ENCODE results near the gene TCP1.
"Not testable (repeated sequence)": the region's sequence is repeated elsewhere in the genome, so short reads cannot be mapped to it uniquely, and the experiment has no call there.

Gene TCP1

GRCh38 chr6:159745081-159745480, 44.3 kb downstream of the TCP1 start:
- in situ Hi-C loops (cut with HindIII; ENCODE audit: low sequenced_read_pairs), result no loop called here

- in situ Hi-C loops (cut with HindIII; ENCODE audit: low sequenced_read_pairs), result no loop called here
Observed at GRCh38 chr6:159742165-159742564, 47.2 kb downstream of the TCP1 start.

- in situ Hi-C loops (cut with HindIII; ENCODE audit: low sequenced_read_pairs), result no loop called here
Observed at GRCh38 chr6:159739341-159739740, 50.1 kb downstream of the TCP1 start.

GRCh38 chr6:159736908-159737307, 52.5 kb downstream of the TCP1 start:
- in situ Hi-C loops (cut with HindIII; ENCODE audit: low sequenced_read_pairs), result no loop called here

- in situ Hi-C loops (cut with HindIII; ENCODE audit: low sequenced_read_pairs), result not testable (repeated sequence)
Observed at GRCh38 chr6:159733395-159733794, 56.0 kb downstream of the TCP1 start.

GRCh38 chr6:159732550-159732949, 56.9 kb downstream of the TCP1 start:
- in situ Hi-C loops (cut with HindIII; ENCODE audit: low sequenced_read_pairs), result not testable (repeated sequence)

- in situ Hi-C loops (cut with HindIII; ENCODE audit: low sequenced_read_pairs), result no loop called here
Observed at GRCh38 chr6:159730332-159730676, 59.1 kb downstream of the TCP1 start.

GRCh38 chr6:159729598-159730331, 59.6 kb downstream of the TCP1 start:
- in situ Hi-C loops (cut with HindIII; ENCODE audit: low sequenced_read_pairs), result no loop called here

- in situ Hi-C loops (cut with HindIII; ENCODE audit: low sequenced_read_pairs), result no loop called here
Observed at GRCh38 chr6:159728531-159728964, 60.9 kb downstream of the TCP1 start.
